ENCODE measurements around the gene TTBK2.

- TF ChIP-seq CTCF (IDR thresholded peaks at IDR 0.05 in 4 of 5, conservative IDR thresholded peaks at IDR 0.05 in 1 of 5), result no peak
- TF ChIP-seq POLR2A (IDR thresholded peaks at IDR 0.05), result no peak
These were observed 51.9 kb downstream of the TTBK2 start for GRCh38 chr15:42868683-42869082.

Measured in gastrocnemius medialis (tissue), 4 donors.